Omental fat pad (tissue), 4 donors: ENCODE data around the gene ASAP2. TPM values are rescaled to one million over a fixed set of nuclear protein-coding genes. Genes with fewer than 3 reads are reported as not detected.

Experiments
- ATAC-seq: fragments of 150-250 bp; one replicate; pipeline ENCODE4 v1.9.1; 2016; ENCODE audit warnings: mild to moderate bottlenecking, moderate library complexity; ENCODE audit not compliant: low FRiP score
- DNase-seq: peaks from one replicate; pipeline ENCODE4 v3.0.0-alpha.2; 2019; ENCODE audit warnings: low spot score
- total RNA-seq, 4 donors: library from RNA; depleted of rRNA; stranded (reverse); fragments of >200 nt; gene quantifications; one replicate each; pipeline ENCODE4 v1.1.0, GENCODE V29; 2016
- TF ChIP-seq, protein P1 (sequence below), 3 donors: fragments of 450-650 bp; IDR thresholded peaks; one replicate each; pipeline ENCODE4 v1.5.1; 2016 to 2017; ENCODE audit warnings: antibody characterized with exemption in 3 of 3, mild to moderate bottlenecking in 3 of 3, moderate library complexity in 2 of 3

The ASAP2 gene
- total RNA-seq, 4 donors from 2014 or later: 16.8 to 57.4 (median 22.8) TPM

GRCh38 chr2:9286554-9287399 is 80.2 kb downstream of the ASAP2 start:
- no peak for DNase-seq
- ATAC-seq: no peak
- TF ChIP-seq, protein P1, sequence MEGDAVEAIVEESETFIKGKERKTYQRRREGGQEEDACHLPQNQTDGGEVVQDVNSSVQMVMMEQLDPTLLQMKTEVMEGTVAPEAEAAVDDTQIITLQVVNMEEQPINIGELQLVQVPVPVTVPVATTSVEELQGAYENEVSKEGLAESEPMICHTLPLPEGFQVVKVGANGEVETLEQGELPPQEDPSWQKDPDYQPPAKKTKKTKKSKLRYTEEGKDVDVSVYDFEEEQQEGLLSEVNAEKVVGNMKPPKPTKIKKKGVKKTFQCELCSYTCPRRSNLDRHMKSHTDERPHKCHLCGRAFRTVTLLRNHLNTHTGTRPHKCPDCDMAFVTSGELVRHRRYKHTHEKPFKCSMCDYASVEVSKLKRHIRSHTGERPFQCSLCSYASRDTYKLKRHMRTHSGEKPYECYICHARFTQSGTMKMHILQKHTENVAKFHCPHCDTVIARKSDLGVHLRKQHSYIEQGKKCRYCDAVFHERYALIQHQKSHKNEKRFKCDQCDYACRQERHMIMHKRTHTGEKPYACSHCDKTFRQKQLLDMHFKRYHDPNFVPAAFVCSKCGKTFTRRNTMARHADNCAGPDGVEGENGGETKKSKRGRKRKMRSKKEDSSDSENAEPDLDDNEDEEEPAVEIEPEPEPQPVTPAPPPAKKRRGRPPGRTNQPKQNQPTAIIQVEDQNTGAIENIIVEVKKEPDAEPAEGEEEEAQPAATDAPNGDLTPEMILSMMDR (IDR thresholded peaks at IDR 0.05): no peak

DNA sequence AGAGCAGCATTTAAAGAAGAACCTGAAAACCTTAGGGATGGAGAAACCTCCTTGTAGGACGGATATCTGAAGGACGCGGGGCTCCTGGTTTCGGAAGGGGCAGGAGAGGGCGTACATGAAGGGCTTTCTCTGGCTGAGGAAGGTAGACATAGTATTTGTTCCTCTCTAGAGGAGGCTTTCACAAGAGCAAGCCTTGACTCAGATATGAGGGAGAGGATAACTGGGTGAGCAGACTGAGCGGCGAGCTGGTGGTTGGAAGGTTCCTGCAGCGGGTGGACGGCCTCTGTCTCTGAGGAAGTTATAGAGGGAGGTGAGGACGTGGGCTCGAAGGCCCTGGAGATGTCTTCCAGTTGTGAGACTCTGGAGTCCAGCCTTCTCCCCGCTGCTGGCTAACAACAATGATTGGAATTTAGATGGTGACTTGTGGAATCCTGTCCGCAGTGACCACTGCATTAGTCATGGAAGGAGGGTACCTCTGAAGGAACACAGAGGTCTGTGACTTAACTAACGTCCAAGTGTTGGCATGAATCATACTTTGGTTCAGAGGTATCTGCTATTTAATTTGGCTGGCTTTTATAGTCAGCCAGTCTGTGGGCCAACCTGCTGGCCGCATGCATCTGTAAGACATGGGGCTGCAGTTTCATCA is 80.9 kb downstream of the ASAP2 start:
- TF ChIP-seq, protein P1 (IDR thresholded peaks at IDR 0.05): no peak
- DNase-seq (no peak), ATAC-seq (no peak)

GRCh38 chr2:9288233-9288632 is 81.6 kb downstream of the ASAP2 start:
- no peak for DNase-seq
- TF ChIP-seq, protein P1 (IDR thresholded peaks at IDR 0.05): no peak
- no peak for ATAC-seq

- TF ChIP-seq, protein P1 (IDR thresholded peaks at IDR 0.05): no peak
- ATAC-seq (no peak), DNase-seq (no peak)
These were observed 82.2 kb downstream of the ASAP2 start for GRCh38 chr2:9288681-9289338.

GRCh38 chr2:9291331-9291730 is 84.7 kb downstream of the ASAP2 start:
- TF ChIP-seq, protein P1 (IDR thresholded peaks at IDR 0.05): no peak
- DNase-seq (no peak), ATAC-seq (no peak)

DNA sequence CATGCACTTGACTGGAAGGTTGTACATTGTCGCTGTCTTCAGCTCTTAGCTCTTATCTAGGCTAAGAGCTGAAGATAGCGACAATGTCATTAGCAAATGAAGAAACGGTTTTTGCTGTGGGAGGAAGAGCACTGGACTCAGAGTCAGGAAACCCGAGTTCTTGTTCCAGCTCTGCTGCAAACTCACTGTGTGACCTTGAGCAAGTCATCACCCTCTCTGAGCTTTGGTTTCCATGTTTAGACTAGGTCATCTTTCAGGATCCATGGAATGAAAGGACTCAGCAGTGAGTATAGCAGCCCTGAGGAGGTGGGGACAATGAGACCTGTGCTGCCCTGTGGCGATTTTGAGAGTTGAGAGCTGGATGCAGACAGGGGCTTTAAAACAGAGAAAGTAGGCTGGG is 85.3 kb downstream of the ASAP2 start:
- DNase-seq: no peak
- no peak for ATAC-seq
- TF ChIP-seq, protein P1 (IDR thresholded peaks at IDR 0.05): no peak
